A172 (cell line): ENCODE data around the gene OVCH2. TPM values are rescaled to one million over a fixed set of nuclear protein-coding genes. Genes with fewer than 3 reads are reported as not detected.
A peak's percentile ranks its signal among the peaks of the same experiment; 100 is the strongest.
"Not testable (repeated sequence)": the region's sequence is repeated elsewhere in the genome, so short reads cannot be mapped to it uniquely, and the experiment has no call there.

ENCODE experiments used
- DNase-seq: peaks from one replicate; pipeline ENCODE4 v3.0.0-alpha.2; 2015; ENCODE audit warnings: low spot score
- total RNA-seq: library from RNA; depleted of rRNA; stranded (reverse); fragments of >200 nt; shearing (Covaris generic); gene quantifications from 2 replicates; pipeline ENCODE4 v1.2.3, GENCODE V29; 2014; rRNA removed

OVCH2 gene, protein sequence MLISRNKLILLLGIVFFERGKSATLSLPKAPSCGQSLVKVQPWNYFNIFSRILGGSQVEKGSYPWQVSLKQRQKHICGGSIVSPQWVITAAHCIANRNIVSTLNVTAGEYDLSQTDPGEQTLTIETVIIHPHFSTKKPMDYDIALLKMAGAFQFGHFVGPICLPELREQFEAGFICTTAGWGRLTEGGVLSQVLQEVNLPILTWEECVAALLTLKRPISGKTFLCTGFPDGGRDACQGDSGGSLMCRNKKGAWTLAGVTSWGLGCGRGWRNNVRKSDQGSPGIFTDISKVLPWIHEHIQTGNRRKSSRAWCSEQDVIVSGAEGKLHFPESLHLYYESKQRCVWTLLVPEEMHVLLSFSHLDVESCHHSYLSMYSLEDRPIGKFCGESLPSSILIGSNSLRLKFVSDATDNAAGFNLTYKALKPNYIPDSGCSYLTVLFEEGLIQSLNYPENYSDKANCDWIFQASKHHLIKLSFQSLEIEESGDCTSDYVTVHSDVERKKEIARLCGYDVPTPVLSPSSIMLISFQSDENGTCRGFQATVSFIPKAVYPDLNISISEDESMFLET
- not detected in 2 replicates for total RNA-seq

DNA sequence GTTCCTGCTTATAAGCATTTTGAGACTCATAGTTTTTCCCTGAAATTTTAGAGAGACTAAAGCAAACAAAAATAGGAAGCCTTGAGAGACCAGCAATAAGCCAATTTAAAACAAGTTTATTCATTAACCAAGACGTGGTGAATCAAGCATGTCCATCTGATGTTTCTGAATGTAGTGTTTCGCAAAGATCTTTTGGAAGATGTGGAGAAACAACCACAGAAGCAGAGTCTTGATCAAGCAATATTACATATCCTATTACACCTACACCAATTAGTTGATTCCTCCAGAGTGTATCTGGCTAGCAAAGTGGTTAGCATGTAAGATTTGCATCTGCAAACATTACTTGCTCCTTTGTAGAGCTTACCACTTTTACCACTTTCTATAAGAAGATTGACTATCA, at the start of gene OVCH2:
Gene OVCH2, minus strand, starts transcription at position 101 of the 400 bp plus-strand sequence. Its CDS starts 83 bp downstream, at position 18.
- DNase-seq, result no peak

DNA sequence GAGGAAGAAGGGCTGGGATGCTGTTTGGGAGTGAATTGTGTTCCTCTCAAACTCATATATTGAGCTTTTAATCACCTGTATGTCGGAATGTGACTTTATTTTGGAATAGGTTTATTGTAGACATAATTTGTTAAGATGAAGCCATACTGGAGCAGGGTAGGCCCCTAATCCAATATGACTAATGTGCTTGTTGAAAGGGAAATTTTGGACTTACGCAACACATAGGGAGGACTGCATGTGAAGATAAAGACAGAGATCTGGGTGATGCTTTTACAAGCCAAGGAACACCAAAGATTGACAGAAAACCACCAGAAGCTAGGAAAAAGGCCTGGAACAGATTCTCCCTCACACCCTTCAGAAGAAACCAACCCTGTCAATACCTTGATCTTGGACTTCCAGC, 43.2 kb upstream of the OVCH2 start:
- no peak for DNase-seq

DNA sequence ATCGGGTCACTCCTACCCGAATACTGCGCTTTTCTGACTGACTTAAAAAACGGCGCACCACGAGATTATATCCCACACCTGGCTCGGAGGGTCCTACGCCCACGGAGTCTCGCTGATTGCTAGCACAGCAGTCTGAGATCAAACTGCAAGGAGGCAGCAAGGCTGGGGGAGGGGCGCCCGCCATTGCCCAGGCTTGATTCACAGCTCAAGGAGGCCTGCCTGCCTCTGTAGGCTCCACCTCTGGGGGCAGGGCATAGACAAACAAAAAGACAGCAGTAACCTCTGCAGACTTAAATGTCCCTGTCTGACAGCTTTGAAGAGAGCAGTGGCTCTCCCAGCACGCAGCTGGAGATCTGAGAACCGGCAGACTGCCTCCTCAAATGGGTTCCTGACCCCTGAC, 28.5 kb upstream of the OVCH2 start:
- not testable (repeated sequence) for DNase-seq

DNA sequence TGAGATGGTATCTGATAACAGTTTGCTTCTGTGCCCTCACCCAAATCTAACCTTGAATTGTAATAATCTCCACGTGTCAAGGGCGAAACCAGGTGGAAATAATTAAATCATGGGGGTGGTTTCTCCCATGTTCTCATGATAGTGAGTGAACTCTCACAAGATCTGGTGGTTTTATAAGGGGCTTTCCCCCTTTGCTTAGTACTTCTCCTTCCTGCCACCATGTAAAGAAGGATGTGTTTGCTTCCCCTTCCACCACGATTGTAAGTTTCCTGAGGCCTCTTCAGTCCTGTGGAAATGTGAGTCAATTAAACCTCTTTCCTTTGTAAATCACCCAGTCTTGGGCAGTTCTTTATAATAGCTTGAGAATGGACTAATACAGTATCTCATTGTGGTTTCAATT, 8.5 kb upstream of the OVCH2 start:
- DNase-seq, result no peak

DNA sequence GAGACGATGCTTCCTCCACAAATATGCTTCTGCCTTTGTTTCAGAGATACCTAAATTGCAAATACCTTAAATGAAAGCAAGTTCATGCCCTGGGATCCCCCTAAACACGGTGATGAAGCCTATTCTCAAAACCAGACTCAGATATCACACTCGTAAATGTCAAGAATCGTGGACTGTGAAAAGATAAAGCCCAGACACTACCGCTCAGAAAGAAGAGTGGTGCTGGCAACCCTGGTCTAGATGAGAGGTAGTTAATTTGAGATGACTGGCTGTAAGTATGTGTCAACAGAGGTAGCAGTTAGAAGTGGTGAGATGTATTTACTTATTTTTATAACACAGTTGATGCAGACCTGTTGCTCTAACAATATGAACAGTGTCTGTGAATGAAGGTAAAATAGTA, 2.5 kb downstream of the OVCH2 start:
- no peak for DNase-seq

DNA sequence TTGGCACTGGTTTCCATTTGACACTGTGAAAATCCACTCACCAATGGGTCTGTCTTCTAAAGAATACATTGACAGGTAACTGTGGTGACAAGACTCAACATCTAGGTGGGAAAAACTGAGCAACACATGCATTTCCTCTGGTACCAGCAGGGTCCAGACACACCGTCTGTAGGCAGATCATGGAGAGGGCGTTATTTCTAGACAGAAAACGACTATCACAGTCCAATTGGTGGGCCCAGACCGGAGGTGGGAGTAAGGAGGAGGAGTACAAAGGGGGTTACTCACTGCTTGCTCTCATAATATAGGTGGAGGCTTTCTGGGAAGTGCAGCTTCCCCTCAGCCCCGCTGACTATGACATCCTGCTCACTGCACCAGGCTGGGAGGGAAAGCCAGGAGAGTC, 9.9 kb downstream of the OVCH2 start:
- no peak for DNase-seq

DNA sequence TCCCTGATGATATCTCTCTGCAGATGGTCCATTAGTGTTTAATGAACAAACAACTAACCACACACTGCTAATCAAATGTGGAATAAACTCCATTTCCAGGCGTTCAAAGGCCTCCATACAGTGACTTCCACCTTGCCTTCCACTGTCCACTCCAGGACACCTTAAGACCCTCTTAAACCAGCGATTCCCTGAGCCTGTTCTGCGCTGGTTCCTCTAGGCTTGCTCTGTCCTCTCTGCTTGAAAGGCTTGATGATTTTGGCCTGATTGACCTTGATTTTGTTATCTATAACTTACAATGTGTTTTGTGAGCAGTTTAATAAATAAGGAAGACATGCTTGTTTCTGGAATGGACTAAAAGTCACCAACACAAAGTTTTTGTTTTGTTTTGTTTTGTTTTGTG, 12.0 kb downstream of the OVCH2 start:
- DNase-seq, result no peak

DNA sequence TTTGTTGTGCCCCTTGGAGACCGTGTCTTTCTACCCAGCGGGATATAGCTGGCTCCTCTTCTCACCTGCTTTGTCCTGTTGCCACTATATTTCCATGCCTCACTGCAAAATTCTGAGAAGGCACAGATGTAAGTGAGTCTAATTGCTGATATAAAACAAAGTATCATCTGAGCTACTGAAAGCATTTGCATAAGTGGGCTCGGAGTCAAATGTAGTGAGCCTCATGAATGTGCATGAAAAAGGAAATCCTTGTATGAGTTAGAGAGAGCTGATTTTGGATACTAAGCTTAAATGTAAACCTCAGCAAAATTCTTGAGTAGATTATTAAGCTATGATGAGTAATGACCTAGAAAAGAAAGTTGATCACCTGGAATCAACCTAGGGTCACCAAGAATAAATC, 13.9 kb downstream of the OVCH2 start:
- no peak for DNase-seq

DNA sequence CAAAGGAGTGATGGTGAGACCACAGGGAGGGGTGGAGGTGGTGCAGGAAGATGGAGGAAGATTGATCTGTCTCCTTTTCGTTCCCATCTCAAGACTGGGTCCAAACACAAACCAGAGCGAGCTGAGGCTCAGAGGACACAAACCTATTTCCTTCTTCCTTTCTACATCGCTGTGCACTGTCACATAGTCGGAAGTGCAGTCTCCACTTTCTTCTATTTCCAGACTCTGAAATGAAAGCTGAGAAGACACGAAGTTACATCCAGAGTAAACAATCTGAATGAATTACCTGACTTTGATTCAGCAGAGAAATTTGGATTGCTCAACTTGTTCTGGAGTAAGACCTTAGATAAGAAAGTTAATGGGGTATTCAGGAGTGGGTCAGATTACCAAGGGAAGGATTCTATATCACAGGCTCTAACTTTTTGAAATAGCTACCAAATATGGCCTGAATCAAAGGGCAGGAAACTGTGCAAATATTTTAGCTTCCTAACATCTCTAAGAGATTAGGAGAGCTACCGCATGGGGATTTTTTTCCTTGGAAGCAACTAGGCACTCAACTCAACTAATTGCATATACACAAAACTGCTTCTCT, 14.4 kb downstream of the OVCH2 start:
- DNase-seq, result no peak

DNA sequence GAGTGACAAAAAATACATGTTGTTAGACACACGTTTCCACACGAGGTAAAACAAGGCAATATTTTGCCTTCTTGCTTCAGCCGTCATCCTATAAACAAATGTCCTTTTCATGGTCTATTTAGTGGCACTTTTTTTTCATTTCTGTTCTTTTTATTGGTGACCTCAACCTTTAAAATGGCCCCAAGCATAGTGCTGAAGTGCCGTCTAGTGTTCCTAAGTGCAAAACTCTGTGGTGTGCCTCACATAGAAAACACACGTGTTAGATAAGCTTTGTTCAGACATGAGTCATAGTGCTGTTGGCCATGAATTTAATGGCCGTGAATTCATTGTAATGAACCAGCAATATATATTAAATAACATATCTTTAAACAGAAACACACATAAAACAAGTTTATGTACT, 15.6 kb downstream of the OVCH2 start:
- no peak for DNase-seq

DNA sequence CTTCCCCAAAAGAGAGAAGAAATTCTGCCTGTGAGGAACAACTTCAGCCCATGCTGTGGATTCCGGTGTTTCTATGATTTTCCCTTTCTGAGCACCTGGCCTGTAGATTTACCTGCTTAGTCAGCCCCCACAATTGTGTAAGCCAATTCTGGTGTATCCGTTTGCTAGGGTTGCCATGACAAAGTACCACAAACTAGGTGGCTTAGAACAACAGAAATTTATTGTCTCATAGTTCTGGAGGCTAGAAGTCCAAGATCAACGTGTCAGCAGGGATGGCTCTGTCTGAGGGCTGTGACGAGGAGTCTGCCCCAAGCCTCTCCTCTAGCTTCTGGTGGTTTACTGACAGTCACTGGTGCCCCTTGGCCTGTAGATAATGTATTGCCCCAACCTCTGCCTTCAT, 17.0 kb downstream of the OVCH2 start:
- DNase-seq, result no peak

DNA sequence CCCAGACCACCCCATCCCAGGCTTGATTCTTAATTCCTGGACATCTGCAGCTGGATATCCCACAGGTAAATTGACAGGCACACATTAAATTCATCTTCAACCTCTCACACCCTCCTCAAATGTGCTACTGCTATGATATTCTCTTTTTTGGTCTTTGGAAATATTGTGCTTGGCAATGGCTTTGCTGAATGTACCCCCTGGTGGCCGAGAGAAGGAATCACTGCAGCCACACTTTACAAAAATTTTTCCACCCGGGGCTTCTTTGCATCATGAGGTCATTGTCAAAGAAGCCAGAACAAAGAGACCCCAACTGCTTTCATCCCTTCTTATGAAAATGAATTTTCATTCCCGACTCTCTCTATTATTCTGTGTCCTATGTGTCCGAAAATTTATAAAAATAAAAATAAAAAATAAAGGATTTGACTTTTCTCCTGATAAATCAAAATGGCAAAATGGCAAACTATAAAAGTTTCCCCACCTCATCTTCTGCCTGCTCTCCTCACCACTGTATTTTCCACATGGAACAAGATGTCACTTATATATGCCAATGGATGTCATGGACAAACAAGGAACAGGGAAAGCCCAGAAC, 17.9 kb downstream of the OVCH2 start:
- DNase-seq, result no peak

DNA sequence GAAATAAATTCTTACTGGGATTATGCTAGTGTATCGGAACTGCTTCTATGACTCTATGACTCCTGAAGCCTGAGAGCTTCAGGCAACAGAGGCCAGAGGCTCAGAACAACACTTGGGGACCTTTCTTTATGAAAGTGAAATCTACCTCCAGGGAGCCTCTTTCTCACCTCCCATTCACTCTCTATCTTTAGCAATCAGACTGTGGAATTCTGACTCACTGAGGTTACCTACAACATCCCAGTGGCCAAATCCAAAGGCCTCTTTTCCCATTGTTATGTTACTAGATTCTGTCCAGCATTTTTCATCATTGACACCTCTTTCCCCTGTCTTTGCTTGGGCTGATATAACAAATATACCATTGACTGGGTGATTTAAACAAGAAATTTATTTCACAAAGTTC, 18.9 kb downstream of the OVCH2 start:
- no peak for DNase-seq

DNA sequence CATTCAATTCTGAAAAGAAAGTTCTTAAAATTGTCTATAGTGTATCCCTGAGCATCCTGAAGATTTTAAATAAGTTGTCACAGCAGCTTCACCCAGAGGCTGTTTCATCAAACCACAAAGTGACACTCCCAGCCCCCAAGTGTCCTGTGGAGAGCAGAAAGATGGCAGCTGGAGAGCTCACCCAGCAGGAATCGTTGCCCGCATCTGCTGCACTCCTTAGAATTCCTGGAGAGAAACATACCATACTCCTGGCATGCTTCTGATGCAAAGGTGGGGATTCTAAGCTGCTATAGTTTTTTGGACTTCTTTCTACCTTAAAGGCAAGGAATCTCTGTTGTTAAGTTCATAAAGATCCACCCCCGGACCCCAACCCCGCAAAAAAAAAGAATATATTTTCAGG, 19.5 kb downstream of the OVCH2 start:
- no peak for DNase-seq

DNA sequence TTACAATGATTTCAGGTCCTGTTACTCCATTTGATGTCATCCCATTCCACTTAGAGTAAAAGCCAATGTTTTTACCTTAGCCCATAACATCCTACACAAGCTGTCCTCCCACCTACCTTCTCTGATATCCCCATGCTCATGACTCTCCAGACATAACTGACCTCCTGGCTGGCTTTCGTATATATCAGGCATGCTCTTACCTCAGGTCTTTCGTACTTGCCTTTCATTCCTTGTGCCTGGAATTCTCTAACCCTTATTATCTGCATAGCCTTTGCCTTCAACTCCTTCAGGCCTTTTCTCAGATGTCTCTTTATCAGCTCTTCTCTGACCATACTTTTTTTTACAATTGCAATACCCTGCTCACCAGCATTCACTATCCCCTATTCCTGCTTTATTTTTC, 22.7 kb downstream of the OVCH2 start:
- DNase-seq, result no peak

DNA sequence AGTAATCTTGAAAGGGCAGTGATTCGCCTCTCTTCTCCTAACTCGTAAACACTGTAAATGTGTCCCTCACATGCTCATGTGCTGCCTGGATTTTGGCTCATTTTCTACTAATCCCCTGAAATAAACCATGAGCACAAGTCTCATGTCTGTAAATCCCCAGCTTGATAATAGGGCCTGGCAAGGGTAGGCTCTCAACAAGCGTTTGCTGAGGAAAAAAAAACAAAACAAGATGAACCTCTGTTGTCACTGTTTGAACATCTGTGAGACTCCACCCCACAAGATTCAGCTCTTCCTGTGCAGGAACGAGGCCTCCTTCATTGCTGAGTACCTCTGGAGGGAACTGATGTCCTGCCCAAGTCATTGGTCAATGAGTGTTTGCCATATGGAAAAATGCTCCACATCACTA, 28.5 kb downstream of the OVCH2 start:
- DNase-seq, result peak; percentile 26

DNA sequence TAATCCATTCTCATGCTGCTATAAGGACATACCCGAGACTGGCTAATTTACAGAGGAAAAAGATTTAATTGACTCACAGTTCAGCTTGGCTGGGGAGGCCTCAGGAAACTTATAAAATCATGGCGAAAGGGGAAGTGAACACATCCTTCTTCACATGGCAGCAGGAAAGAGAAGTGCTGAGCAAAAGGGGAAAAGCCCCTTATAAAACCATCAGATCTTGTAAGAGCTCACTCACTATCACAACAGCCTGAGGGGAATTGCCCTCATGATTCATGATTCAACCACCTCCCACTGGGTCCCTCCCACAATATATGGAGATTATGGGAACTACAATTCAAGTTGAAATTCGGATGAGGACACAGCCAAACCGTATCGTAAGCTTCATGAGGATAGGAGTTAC, 29.2 kb downstream of the OVCH2 start:
- DNase-seq, result peak; percentile 76

DNA sequence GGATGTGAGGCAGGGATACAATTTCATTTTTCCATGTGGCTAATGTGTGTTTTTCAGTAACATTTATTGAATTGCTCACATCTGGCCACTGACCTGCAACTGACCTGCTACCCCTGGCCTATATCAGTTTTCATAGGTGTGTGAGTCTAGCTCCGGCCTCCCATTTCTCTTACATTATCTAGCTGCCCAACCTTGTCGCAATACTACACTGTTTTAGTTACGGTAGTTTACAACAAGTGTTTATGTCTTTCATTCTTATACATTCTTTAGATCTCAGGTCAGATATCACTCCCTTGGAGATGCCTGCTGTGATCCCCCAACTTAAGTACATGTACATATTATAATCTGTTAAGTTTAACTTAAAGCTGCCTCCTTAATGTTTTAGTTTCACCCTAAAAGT, 30.6 kb downstream of the OVCH2 start:
- DNase-seq, result no peak

DNA sequence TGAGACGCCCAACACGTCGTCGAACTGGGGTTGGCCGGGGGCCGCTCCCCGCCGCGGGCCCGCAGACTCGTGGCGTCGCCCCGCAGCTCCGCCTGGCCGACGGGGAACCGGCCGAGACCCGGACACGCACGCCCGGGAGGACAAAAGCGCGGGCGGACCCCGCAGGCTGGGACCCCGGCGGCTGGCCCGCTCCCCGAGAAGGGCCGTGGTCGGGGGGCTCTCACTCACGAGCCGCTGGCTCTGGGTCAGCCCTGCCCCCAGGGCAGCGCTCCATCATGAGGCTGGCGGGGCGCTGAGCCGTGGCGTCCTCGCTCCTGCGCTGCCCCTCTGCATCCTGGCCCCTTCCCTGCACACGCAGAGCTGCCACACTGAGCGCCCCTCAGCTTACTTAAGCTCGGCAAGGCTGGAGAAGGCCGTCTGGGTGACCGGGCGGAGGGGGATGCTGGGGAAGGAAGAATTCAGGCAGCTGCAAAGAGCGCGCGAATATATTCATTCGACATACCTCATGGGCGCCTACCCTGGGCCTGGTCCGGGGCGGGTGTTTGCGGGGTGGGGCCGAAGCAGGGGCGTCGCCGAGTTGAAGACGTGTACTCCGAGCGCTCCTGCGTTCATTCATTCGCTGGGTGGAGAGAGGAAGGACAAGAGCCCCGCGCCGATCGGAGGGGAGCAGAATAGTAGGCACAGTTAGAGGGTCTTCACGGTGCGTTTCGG, 32.4 kb downstream of the OVCH2 start:
- DNase-seq, result no peak

DNA sequence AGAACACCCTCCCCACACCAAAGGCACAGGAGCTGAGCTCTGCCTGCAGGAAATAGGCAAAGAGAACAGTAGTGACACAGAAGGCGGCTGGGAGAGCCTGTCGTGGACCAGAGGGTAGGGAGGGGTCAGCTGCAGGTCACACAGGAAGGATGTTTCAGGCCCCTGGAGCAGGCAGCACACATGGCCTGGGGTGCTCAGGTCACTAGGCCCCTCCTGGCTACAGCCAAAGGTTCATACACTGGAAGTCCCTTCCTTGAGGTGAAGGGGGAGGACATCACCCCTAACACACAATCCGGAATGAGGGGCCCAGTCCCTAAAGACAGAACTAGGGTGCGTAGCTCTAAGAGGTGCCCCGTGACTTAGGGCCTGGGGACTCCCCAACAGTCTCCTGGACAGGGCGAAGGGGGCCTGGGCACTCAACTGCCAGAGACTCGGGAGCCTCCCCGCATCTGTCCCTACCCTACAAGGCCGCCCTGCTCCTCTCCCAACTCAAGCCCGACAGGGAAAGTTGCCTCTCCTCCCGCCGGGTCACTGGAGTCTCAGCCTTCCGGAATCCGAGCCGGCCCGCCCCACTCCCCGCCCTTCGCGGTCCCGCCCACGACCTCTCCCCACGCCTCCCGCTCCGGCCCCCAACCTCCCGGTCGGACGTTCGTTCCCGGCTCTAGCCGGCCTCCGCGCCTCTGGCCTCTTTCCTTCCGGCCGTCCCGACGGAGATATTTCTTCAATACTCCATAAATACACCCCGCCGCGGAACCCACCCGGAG, 33.1 kb downstream of the OVCH2 start, which contains the start of gene CYB5R2:
Gene CYB5R2, minus strand, starts transcription at position 541 of the 764 bp plus-strand sequence. CDS start 675 bp downstream, outside the sequence.
- no peak for DNase-seq

DNA sequence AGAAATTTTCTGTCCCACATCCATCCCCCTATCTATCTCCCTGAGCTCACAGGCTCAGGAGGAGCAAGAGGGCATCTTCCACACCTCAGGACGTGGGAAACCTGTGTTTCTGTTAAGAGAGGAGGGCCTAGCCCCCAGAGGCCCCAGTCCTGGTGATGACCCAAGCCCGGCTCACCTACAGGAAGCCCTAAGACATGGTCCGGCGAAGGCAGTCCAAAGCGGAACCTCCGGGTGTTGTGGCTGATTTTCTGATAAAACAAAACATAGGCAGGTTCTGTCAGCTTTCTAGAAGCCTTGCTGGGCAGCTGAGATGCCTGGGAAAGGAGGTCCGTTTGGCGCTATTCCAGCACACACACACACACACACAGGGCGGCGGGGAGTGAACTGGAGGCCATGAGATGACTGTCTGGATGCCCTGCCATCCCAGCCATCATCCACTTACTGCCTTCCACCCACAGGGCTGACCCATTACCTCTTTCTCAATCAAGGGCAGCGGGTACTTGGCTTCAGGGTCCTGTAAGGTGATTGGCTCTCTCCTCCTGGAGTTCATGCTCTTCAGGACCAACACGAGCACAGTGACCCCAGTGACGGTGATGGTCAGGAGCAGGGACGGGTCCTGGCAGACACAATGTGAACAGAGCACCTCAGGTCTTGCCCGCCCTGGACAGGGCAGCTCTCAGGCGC, 33.9 kb downstream of the OVCH2 start:
- no peak for DNase-seq
